GM23248 (cell line): ENCODE measurements around the gene UVRAG. TPM values are rescaled to one million over a fixed set of nuclear protein-coding genes. Genes with fewer than 3 reads are reported as not detected.

Source experiments
- DNase-seq: peaks from one replicate; pipeline ENCODE4 v3.0.0-alpha.2; 2015
- H2AFZ ChIP-seq: fragments of 200-600 bp; sonication (generic); 2 replicates; pipeline ENCODE4 v1.6.1; 2016; ENCODE audit warnings: antibody characterized with exemption
- H3F3A ChIP-seq: fragments of 200-600 bp; sonication (generic); 2 replicates; pipeline ENCODE4 v1.6.1; 2016; ENCODE audit warnings: mild to moderate bottlenecking, antibody characterized with exemption, mixed run types; ENCODE audit not compliant: insufficient read depth
- H3K27ac ChIP-seq: fragments of 200-600 bp; sonication (generic); 2 replicates; pipeline ENCODE4 v1.5.1; 2016; ENCODE audit warnings: mild to moderate bottlenecking
- H3K27me3 ChIP-seq: fragments of 200-600 bp; sonication (generic); replicated peaks from 2 replicates; pipeline ENCODE4 v1.6.1; 2016; ENCODE audit warnings: mild to moderate bottlenecking; ENCODE audit not compliant: insufficient read depth
- H3K36me3 ChIP-seq: fragments of 200-600 bp; sonication (generic); 2 replicates; pipeline ENCODE4 v1.6.1; 2016; ENCODE audit warnings: low read depth, mild to moderate bottlenecking
- H3K4me1 ChIP-seq: fragments of 200-600 bp; sonication (generic); 2 replicates; pipeline ENCODE4 v1.6.1; 2016; ENCODE audit warnings: mild to moderate bottlenecking; ENCODE audit not compliant: insufficient read depth
- H3K4me2 ChIP-seq: fragments of 200-600 bp; sonication (generic); one replicate; pipeline ENCODE4 v1.6.1; 2016; ENCODE audit warnings: mild to moderate bottlenecking; ENCODE audit not compliant: unreplicated experiment
- H3K4me3 ChIP-seq: fragments of 200-600 bp; sonication (generic); 2 replicates; pipeline ENCODE4 v1.5.1; 2016; ENCODE audit warnings: mild to moderate bottlenecking
- H3K79me2 ChIP-seq: fragments of 200-600 bp; sonication (generic); 2 replicates; pipeline ENCODE4 v1.6.1; 2016; ENCODE audit warnings: mild to moderate bottlenecking; ENCODE audit not compliant: insufficient read depth
- H3K9ac ChIP-seq: fragments of 200-600 bp; sonication (generic); 2 replicates; pipeline ENCODE4 v1.6.1; 2016; ENCODE audit warnings: mild to moderate bottlenecking
- H3K9me2 ChIP-seq: fragments of 200-600 bp; sonication (generic); 2 replicates; pipeline ENCODE4 v1.6.1; 2016; ENCODE audit warnings: mixed run types, mild to moderate bottlenecking, moderate library complexity; ENCODE audit not compliant: insufficient read depth
- H3K9me3 ChIP-seq: fragments of 200-600 bp; sonication (generic); one replicate; pipeline ENCODE4 v1.6.1; 2017; ENCODE audit warnings: low read depth
- H4K20me1 ChIP-seq: fragments of 200-600 bp; sonication (generic); 2 replicates; pipeline ENCODE4 v1.6.0; 2016; ENCODE audit not compliant: insufficient read depth
- EZH2 ChIP-seq: fragments of 200-600 bp; sonication (generic); IDR thresholded peaks from 2 replicates; pipeline ENCODE4 v1.6.1; 2018; ENCODE audit warnings: antibody characterized with exemption, mild to moderate bottlenecking; ENCODE audit not compliant: insufficient read depth, poor library complexity, severe bottlenecking
- EZH2phosphoT487 ChIP-seq: fragments of 200-600 bp; sonication (generic); IDR thresholded peaks from 2 replicates; pipeline ENCODE4 v1.6.1; 2018; ENCODE audit warnings: antibody characterized with exemption, moderate library complexity, mild to moderate bottlenecking, low read depth; ENCODE audit not compliant: insufficient read depth
- WGBS, 2 experiments: methylation state at CpG; one replicate each; pipeline ENCODE4 v1.1.6; 2015 to 2017; ENCODE audit warnings: low lambda C conversion rate in 2 of 2, low coverage in 1 of 2; ENCODE audit errors: missing lambda C conversion rate in 2 of 2; 5-methylcytosine and 5-hydroxymethylcytosine counted together
- in situ Hi-C: fragments of 300-500 bp; cut with MboI; formaldehyde crosslinking; loops from 2 replicates; pipeline ENCODE4 v1.15.0; 2020
- polyA plus RNA-seq: library from polyadenylated mRNA; unstranded; fragments of >200 nt; fragmentation: Nextera tagmentation; extraction: Ambion mirVana; gene quantifications from 2 replicates; pipeline ENCODE4 v1.2.1, GENCODE V29; 2016
- total RNA-seq: library from RNA; depleted of rRNA; stranded (reverse); fragments of >200 nt; shearing (Covaris generic); gene quantifications from 2 replicates; pipeline ENCODE4 v1.2.3, GENCODE V29; 2014

UVRAG gene
- total and polyA plus RNA-seq, 2 experiments from 2014 or later, result 9.9 to 11.0 TPM

DNA sequence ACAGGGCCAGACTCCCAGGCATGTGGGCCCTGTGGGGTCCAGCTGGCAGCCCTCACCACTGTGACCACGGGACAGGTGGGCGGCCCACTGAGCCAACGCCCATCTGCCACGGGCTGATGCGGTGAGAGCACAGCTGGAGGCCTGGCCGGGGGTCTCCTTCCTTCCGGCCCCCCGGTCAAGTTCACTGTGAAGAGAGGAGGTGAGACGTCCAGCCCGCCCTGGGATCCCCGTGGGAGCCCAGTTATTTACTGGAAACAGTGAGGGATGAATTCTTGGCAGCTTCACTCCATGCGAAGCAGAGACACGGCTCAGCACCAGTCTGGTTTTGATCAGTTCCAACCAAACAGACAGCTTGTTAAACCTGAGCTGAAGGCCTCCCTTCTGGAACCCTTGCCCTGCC, 352.6 kb downstream of the UVRAG start:
- Histone ChIP-seq H3K9me3 (no peaks in the 10 kb centered on the region), H3K4me3 (no peak overlapping the region), H3K36me3 (no peaks in the 10 kb centered on the region), H3K9me2 (no peaks in the 10 kb centered on the region), H3K4me1 (no peaks in the 10 kb centered on the region), H3K9ac (no peak overlapping the region), H4K20me1 (no peaks in the 10 kb centered on the region), H3F3A (no peaks in the 10 kb centered on the region), H3K79me2 (no peaks in the 10 kb centered on the region), H3K27me3 (peaks cover 6% of the 10 kb centered on the region; the same call in 1 of the 2 replicates), H3K27ac (no peak overlapping the region), H3K4me2 (no peak overlapping the region), H2AFZ (no peak overlapping the region)
- TF ChIP-seq EZH2phosphoT487, result no peak
- TF ChIP-seq EZH2, result no peak
- DNase-seq, result peak; percentile 33
- in situ Hi-C loops, result no loop called here
- WGBS, 2 experiments, result 21 to 27% methylated on average over 13 of the region's 13 CpGs

DNA sequence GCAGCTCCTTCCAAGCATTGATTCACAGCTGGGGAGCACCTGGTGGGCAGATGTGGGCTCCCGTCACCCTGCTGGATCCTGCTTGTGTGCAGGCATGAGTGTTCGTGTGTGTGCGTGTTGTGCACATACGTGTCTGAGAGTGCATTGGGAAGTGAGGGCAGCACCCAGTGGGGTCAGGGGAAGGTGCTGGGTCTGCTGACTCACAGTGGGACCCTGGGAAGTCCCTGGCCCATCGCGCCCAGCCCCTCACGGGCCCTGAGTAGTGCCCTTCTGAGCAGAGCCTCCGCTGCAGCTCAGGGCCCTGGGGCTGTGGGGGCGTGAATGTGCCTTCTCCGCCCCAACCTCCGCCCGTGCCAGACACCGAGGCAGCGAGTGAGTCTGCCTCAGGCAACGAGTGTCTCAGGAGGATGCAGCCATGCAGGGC, 354.5 kb downstream of the UVRAG start:
- no peak overlapping the region for H3K9ac ChIP-seq
- H4K20me1 ChIP-seq, result no peaks in the 10 kb centered on the region
- in situ Hi-C loops, result no loop called here
- no peaks in the 10 kb centered on the region for H3K4me1 ChIP-seq
- H3K9me2 ChIP-seq, result no peaks in the 10 kb centered on the region
- peak; percentile 14 for DNase-seq
- TF ChIP-seq EZH2phosphoT487 (no peak), EZH2 (no peak)
- H3F3A ChIP-seq, result no peaks in the 10 kb centered on the region
- no peaks in the 10 kb centered on the region for H3K36me3 ChIP-seq
- no peak overlapping the region for H3K27ac ChIP-seq
- WGBS, 2 experiments, result 53 to 59% methylated on average over 15 of the region's 15 CpGs
- H2AFZ ChIP-seq, result no peak overlapping the region
- H3K4me2 ChIP-seq, result no peak overlapping the region
- H3K79me2 ChIP-seq, result no peaks in the 10 kb centered on the region
- no peak overlapping the region for H3K4me3 ChIP-seq
- no peaks in the 10 kb centered on the region for H3K9me3 ChIP-seq
- peaks cover 6% of the 10 kb centered on the region; the same call in 1 of the 2 replicates for H3K27me3 ChIP-seq

DNA sequence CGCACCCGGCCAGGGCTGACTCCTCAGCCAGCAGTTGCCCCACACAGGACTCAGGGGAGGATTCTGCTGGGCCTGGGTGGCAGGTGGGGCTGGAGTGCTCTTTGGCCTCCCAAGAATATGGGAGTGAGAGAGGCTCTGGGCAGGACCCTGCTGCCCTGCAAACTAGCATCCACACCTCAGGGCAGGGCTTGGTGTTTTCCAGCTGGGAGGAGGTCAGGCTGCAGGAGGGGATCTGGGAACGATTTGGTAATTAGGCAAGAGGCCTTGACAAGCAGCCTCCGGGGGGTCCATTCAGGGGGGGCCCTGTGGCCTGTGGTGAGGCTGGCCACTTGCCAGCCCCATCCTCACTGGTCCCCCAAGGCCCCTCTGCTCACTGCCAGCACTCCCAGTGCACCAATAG, 355.5 kb downstream of the UVRAG start:
- H3K79me2 ChIP-seq, result no peaks in the 10 kb centered on the region
- H3K4me3 ChIP-seq, result no peak overlapping the region
- no peak overlapping the region for H3K27ac ChIP-seq
- H4K20me1 ChIP-seq, result no peaks in the 10 kb centered on the region
- no peaks in the 10 kb centered on the region for H3F3A ChIP-seq
- no peaks in the 10 kb centered on the region for H3K9me3 ChIP-seq
- H3K27me3 ChIP-seq, result peaks cover 6% of the 10 kb centered on the region; the same call in 1 of the 2 replicates
- no peak overlapping the region for H3K4me2 ChIP-seq
- no peaks in the 10 kb centered on the region for H3K36me3 ChIP-seq
- WGBS, 2 experiments, result 68 to 94% methylated on average over 2 to 4 of the region's 4 CpGs
- H3K4me1 ChIP-seq, result no peaks in the 10 kb centered on the region
- DNase-seq, result no peak
- in situ Hi-C loops, result no loop called here
- H2AFZ ChIP-seq, result no peak overlapping the region
- no peak overlapping the region for H3K9ac ChIP-seq
- H3K9me2 ChIP-seq, result no peaks in the 10 kb centered on the region
- no peak for TF ChIP-seq EZH2
- no peak for TF ChIP-seq EZH2phosphoT487

DNA sequence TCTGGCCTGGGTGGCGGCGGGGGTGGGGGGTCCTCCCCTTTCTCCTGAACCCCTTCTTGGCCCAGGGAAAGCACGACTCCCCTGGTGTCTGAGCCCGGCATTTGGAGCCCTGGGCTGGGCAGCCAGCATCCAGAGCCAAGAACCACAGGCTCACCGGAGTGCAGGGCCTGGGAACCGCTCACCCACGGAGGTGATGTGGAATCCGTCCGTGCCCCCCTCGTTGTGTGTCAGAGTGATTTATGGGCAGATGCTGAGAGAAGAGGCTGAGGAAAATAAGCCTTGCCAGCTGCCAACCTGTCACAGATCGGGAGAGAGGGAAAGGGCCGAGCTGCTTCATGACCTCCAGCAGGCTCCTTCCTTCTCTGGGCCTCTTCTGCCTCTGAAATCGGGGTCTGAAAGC, 357.6 kb downstream of the UVRAG start:
- Histone ChIP-seq H3K9me2 (no peaks in the 10 kb centered on the region), H3K79me2 (no peaks in the 10 kb centered on the region), H3K9ac (no peak overlapping the region), H3K36me3 (no peaks in the 10 kb centered on the region), H3F3A (no peaks in the 10 kb centered on the region), H3K27me3 (no peaks in the 10 kb centered on the region; the same call in 1 of the 2 replicates), H3K4me3 (no peak overlapping the region), H2AFZ (no peak overlapping the region), H4K20me1 (no peaks in the 10 kb centered on the region), H3K9me3 (no peaks in the 10 kb centered on the region), H3K4me2 (no peak overlapping the region), H3K4me1 (no peaks in the 10 kb centered on the region), H3K27ac (no peak overlapping the region)
- in situ Hi-C loops, result no loop called here
- WGBS, 2 experiments, result 46 to 65% methylated on average over 9 to 13 of the region's 13 CpGs
- TF ChIP-seq EZH2phosphoT487 (no peak), EZH2 (no peak)
- no peak for DNase-seq

- no peaks in the 10 kb centered on the region for H3F3A ChIP-seq
These were observed 358.7 kb downstream of the UVRAG start for GRCh38 chr11:76173663-76174062.

More at GRCh38 chr11:76173663-76174062, 358.7 kb downstream of the UVRAG start:
- Histone ChIP-seq H3K9ac (no peak overlapping the region), H3K4me1 (no peaks in the 10 kb centered on the region), H3K27ac (no peak overlapping the region), H3K36me3 (no peaks in the 10 kb centered on the region), H3K4me2 (no peak overlapping the region), H3K79me2 (no peaks in the 10 kb centered on the region), H3K9me2 (no peaks in the 10 kb centered on the region), H3K27me3 (no peaks in the 10 kb centered on the region; the same call in 1 of the 2 replicates), H4K20me1 (no peaks in the 10 kb centered on the region), H3K4me3 (no peak overlapping the region), H2AFZ (no peak overlapping the region), H3K9me3 (no peaks in the 10 kb centered on the region)
- no peak for DNase-seq
- no peak for TF ChIP-seq EZH2phosphoT487
- TF ChIP-seq EZH2, result no peak
- in situ Hi-C loops, result no loop called here
- WGBS, 2 experiments, result 89% methylated on average over 8 of the region's 8 CpGs
